Neural cell (in vitro differentiated cells): Measurements from ENCODE around the gene MMS19. TPM values are rescaled to one million over a fixed set of nuclear protein-coding genes. Genes with fewer than 3 reads are reported as not detected.

ENCODE experiments used
- H2AFZ ChIP-seq: fragments of 200-600, 300-800 bp; sonication (generic), shearing (Covaris generic); 2 replicates; pipeline ENCODE4 v1.6.0; 2014; ENCODE audit warnings: low read depth, mild to moderate bottlenecking, antibody characterized with exemption, low read length, moderate library complexity
- H3F3A ChIP-seq: fragments of 200-600 bp; shearing (Covaris generic); 2 replicates; pipeline ENCODE4 v1.6.1; 2016; ENCODE audit warnings: mild to moderate bottlenecking, moderate library complexity, mixed read lengths, antibody characterized with exemption, low read length; ENCODE audit not compliant: insufficient read depth, poor library complexity, severe bottlenecking
- H3K27ac ChIP-seq: fragments of 200-600, 300-800 bp; sonication (generic), shearing (Covaris generic); 2 replicates; pipeline ENCODE4 v1.5.1; 2014; ENCODE audit warnings: mild to moderate bottlenecking, low read length, moderate library complexity
- H3K27me3 ChIP-seq: fragments of 300-800, 200-600 bp; sonication (generic), shearing (Covaris generic); 2 replicates; pipeline ENCODE4 v1.6.0; 2014; ENCODE audit warnings: mild to moderate bottlenecking, low read depth, low read length, moderate library complexity; ENCODE audit not compliant: insufficient read depth
- H3K36me3 ChIP-seq: fragments of 300-800, 200-600 bp; sonication (generic), shearing (Covaris generic); 2 replicates; pipeline ENCODE4 v1.5.1; 2014; ENCODE audit warnings: mild to moderate bottlenecking, antibody characterized with exemption, low read length, moderate library complexity; ENCODE audit not compliant: insufficient read depth
- H3K4me2 ChIP-seq: fragments of 300-800, 200-600 bp; sonication (generic), shearing (Covaris generic); 2 replicates; pipeline ENCODE4 v1.6.0; 2014; ENCODE audit warnings: mild to moderate bottlenecking, low read length
- H3K4me3 ChIP-seq: fragments of 300-800, 200-600 bp; sonication (generic), shearing (Covaris generic); 2 replicates; pipeline ENCODE4 v1.5.1; 2014; ENCODE audit warnings: mild to moderate bottlenecking, low read length, moderate library complexity
- H3K79me2 ChIP-seq: fragments of 200-600 bp; shearing (Covaris generic); replicated peaks from 2 replicates; pipeline ENCODE4 v1.6.0; 2014; ENCODE audit warnings: mild to moderate bottlenecking, low read length, moderate library complexity; ENCODE audit not compliant: insufficient read depth
- H3K9ac ChIP-seq: fragments of 300-800, 200-600 bp; sonication (generic), shearing (Covaris generic); 2 replicates; pipeline ENCODE4 v1.6.1; 2016; ENCODE audit warnings: mild to moderate bottlenecking, low read length, mixed read lengths
- H3K9me2 ChIP-seq: fragments of 200-600 bp; shearing (Covaris generic); 2 replicates; pipeline ENCODE4 v1.6.1; 2016; ENCODE audit warnings: mild to moderate bottlenecking, low read length, mixed read lengths; ENCODE audit not compliant: insufficient read depth
- H3K9me3 ChIP-seq: fragments of 200-600, 300-800 bp; sonication (generic), shearing (Covaris generic); 2 replicates; pipeline ENCODE4 v1.6.1; 2016; ENCODE audit warnings: mild to moderate bottlenecking, mixed run types, low read length, moderate library complexity, mixed read lengths
- H4K20me1 ChIP-seq: fragments of 200-600 bp; shearing (Covaris generic); 2 replicates; pipeline ENCODE4 v1.6.1; 2016; ENCODE audit warnings: mild to moderate bottlenecking, mixed run types; ENCODE audit not compliant: insufficient read depth
- EP300 ChIP-seq: fragments of 450-650 bp; conservative IDR thresholded peaks from 2 replicates; pipeline ENCODE4 v1.6.1; 2014; ENCODE audit warnings: antibody characterized with exemption, mild to moderate bottlenecking, moderate library complexity; ENCODE audit not compliant: poor library complexity, severe bottlenecking
- EZH2 ChIP-seq: fragments of 200-600, 300-800 bp; shearing (Covaris generic), sonication (generic); IDR thresholded peaks from 2 replicates; pipeline ENCODE4 v1.6.1; 2014; ENCODE audit warnings: antibody characterized with exemption, low read length, borderline replicate concordance, mild to moderate bottlenecking; ENCODE audit not compliant: insufficient read depth, poor library complexity, severe bottlenecking
- MXI1 ChIP-seq: fragments of 450-650 bp; conservative IDR thresholded peaks from 2 replicates; pipeline ENCODE4 v1.6.1; 2014; ENCODE audit warnings: antibody characterized with exemption, mild to moderate bottlenecking; ENCODE audit not compliant: poor library complexity, severe bottlenecking
- POLR2AphosphoS5 ChIP-seq: IDR thresholded peaks from 2 replicates; pipeline ENCODE4 v1.6.1; 2012
- RAD21 ChIP-seq: fragments of 450-650 bp; conservative IDR thresholded peaks from 2 replicates; pipeline ENCODE4 v1.6.1; 2014; ENCODE audit warnings: antibody characterized with exemption, mild to moderate bottlenecking, moderate library complexity
- SMC3 ChIP-seq: fragments of 450-650 bp; conservative IDR thresholded peaks from 2 replicates; pipeline ENCODE4 v1.6.1; 2014; ENCODE audit warnings: antibody characterized with exemption, mild to moderate bottlenecking, moderate library complexity; ENCODE audit not compliant: poor library complexity
- TAF1 ChIP-seq: IDR thresholded peaks from 2 replicates; pipeline ENCODE4 v1.6.1; 2012; ENCODE audit warnings: low read depth
- polyA minus RNA-seq: library from RNA; depleted of rRNA, polyadenylated mRNA; stranded (reverse); fragments of >200 nt; gene quantifications from 2 replicates; pipeline ENCODE4 v1.2.3, GENCODE V29; 2014
- polyA plus RNA-seq: library from polyadenylated mRNA; depleted of rRNA; stranded (reverse); fragments of >200 nt; gene quantifications from 2 replicates; pipeline ENCODE4 v1.2.3, GENCODE V29; 2014
- TF ChIP-seq, protein P1 (sequence below): fragments of 450-650 bp; IDR thresholded peaks from 2 replicates; pipeline ENCODE4 v1.5.1; 2014; ENCODE audit warnings: antibody characterized with exemption, mild to moderate bottlenecking, moderate library complexity; ENCODE audit not compliant: poor library complexity, severe bottlenecking
- TF ChIP-seq, protein P2 (sequence below): IDR thresholded peaks from 2 replicates; pipeline ENCODE4 v1.6.1; 2012; ENCODE audit warnings: borderline replicate concordance

MMS19 gene, protein sequence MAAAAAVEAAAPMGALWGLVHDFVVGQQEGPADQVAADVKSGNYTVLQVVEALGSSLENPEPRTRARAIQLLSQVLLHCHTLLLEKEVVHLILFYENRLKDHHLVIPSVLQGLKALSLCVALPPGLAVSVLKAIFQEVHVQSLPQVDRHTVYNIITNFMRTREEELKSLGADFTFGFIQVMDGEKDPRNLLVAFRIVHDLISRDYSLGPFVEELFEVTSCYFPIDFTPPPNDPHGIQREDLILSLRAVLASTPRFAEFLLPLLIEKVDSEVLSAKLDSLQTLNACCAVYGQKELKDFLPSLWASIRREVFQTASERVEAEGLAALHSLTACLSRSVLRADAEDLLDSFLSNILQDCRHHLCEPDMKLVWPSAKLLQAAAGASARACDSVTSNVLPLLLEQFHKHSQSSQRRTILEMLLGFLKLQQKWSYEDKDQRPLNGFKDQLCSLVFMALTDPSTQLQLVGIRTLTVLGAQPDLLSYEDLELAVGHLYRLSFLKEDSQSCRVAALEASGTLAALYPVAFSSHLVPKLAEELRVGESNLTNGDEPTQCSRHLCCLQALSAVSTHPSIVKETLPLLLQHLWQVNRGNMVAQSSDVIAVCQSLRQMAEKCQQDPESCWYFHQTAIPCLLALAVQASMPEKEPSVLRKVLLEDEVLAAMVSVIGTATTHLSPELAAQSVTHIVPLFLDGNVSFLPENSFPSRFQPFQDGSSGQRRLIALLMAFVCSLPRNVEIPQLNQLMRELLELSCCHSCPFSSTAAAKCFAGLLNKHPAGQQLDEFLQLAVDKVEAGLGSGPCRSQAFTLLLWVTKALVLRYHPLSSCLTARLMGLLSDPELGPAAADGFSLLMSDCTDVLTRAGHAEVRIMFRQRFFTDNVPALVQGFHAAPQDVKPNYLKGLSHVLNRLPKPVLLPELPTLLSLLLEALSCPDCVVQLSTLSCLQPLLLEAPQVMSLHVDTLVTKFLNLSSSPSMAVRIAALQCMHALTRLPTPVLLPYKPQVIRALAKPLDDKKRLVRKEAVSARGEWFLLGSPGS
- polyA plus RNA-seq = 49.8 and 54.1 TPM in 2 replicates
- 57.4 and 61.4 TPM in 2 replicates for polyA minus RNA-seq

DNA sequence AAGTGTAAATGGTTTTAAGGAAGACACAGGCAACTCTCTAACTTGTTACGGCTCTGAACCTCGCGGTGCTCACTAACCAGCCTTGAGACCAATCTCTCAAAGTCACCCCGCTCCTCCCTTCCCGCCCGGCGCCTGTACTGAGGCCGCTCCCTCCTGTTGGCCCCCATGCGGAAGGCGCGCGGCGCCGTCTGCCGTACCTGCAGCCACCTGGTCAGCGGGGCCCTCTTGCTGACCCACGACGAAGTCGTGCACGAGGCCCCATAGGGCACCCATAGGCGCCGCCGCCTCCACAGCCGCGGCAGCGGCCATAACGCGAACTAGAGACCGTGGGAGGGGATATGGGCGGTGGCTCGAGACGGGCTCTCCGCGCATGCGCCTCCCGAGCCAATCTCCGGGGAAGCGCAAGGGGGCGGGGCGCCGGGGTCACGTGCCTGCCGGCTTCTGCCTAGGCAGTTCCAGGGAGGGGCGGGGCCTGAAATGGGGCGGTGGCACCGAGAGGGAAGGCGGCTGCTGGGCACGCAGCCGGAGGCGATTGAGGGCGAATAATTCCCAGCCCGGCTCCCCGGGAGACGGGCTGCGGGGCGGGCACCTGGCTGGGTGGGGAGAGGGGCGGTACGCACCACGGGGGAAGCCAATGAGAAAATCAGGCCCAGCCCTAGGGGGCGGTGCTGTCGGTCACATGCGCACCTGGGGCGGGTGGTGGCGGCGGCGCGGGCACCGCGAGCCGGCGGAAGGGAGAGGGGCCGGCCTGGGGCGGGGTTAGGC, at the start of gene MMS19:
MMS19 (minus strand) TSS at position 347 of the 765 bp plus-strand sequence; CDS start at position 309, 38 bp downstream.
- Histone ChIP-seq H2AFZ (peak within 1 kb of the TSS; percentile 92), H3K9me3 (no peaks in the 10 kb centered on the region), H3K9me2 (no peaks in the 10 kb centered on the region), H3K4me3 (peak within 1 kb of the TSS; percentile 98), H3K79me2 (peaks cover 25% of the 10 kb centered on the region), H3K27me3 (peaks cover 36% of the 10 kb centered on the region), H3K27ac (peak within 1 kb of the TSS; percentile 66), H3F3A (peaks cover 5% of the 10 kb centered on the region), H3K4me2 (peak within 1 kb of the TSS; percentile 96), H3K36me3 (no peaks in the 10 kb centered on the region), H3K9ac (peak within 1 kb of the TSS; percentile 82), H4K20me1 (no peaks in the 10 kb centered on the region)
- TF ChIP-seq POLR2AphosphoS5 (peak; percentile 81), RAD21 (no peak), EZH2 (no peak), TAF1 (peak; percentile 85), EP300 (no peak), SMC3 (no peak), MXI1 (peak; percentile 82)
- TF ChIP-seq, protein P1, sequence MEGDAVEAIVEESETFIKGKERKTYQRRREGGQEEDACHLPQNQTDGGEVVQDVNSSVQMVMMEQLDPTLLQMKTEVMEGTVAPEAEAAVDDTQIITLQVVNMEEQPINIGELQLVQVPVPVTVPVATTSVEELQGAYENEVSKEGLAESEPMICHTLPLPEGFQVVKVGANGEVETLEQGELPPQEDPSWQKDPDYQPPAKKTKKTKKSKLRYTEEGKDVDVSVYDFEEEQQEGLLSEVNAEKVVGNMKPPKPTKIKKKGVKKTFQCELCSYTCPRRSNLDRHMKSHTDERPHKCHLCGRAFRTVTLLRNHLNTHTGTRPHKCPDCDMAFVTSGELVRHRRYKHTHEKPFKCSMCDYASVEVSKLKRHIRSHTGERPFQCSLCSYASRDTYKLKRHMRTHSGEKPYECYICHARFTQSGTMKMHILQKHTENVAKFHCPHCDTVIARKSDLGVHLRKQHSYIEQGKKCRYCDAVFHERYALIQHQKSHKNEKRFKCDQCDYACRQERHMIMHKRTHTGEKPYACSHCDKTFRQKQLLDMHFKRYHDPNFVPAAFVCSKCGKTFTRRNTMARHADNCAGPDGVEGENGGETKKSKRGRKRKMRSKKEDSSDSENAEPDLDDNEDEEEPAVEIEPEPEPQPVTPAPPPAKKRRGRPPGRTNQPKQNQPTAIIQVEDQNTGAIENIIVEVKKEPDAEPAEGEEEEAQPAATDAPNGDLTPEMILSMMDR = no peak
- TF ChIP-seq, protein P2, sequence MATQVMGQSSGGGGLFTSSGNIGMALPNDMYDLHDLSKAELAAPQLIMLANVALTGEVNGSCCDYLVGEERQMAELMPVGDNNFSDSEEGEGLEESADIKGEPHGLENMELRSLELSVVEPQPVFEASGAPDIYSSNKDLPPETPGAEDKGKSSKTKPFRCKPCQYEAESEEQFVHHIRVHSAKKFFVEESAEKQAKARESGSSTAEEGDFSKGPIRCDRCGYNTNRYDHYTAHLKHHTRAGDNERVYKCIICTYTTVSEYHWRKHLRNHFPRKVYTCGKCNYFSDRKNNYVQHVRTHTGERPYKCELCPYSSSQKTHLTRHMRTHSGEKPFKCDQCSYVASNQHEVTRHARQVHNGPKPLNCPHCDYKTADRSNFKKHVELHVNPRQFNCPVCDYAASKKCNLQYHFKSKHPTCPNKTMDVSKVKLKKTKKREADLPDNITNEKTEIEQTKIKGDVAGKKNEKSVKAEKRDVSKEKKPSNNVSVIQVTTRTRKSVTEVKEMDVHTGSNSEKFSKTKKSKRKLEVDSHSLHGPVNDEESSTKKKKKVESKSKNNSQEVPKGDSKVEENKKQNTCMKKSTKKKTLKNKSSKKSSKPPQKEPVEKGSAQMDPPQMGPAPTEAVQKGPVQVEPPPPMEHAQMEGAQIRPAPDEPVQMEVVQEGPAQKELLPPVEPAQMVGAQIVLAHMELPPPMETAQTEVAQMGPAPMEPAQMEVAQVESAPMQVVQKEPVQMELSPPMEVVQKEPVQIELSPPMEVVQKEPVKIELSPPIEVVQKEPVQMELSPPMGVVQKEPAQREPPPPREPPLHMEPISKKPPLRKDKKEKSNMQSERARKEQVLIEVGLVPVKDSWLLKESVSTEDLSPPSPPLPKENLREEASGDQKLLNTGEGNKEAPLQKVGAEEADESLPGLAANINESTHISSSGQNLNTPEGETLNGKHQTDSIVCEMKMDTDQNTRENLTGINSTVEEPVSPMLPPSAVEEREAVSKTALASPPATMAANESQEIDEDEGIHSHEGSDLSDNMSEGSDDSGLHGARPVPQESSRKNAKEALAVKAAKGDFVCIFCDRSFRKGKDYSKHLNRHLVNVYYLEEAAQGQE = peak; percentile 84
